ENCODE measurements around the gene TMBIM1. TPM values are rescaled to one million over a fixed set of nuclear protein-coding genes. Genes with fewer than 3 reads are reported as not detected.

TMBIM1 gene
- total RNA-seq, 1 donor from 2014 or later = 300 TPM

DNA sequence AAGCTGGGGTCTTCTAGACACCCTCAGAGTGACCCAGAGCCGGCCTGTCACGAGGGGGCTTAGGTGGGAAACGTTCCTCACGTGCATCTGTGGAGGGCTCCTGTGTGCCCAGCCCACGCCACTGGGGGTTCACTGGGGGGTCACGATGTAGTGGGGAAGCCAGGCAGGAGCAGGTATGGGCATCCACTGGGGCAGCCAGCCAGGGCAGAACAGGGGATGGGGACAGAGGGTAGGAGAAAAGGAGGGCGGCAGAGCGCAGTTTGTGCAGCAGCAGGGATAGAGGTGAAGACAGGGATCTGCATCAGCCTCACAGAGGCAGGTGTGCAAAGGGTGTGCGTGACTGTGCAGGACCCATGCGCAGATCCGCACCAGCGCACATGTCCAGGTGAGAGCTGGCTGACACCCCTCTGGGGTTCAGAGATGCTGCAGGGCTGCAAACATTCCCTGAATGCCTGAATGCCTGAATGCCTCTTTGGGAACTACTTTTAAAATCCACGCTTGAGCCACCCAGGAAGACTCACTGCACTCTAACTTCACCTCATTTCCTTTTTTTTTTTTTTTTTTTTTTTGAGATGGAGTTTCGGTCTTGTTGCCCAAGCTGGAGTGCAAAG lies 11.9 kb downstream of the TMBIM1 start:
- intact Hi-C loops (cut with DNase I) = no loop called here
- Histone ChIP-seq H3K9me3 (no peaks in the 10 kb centered on the region), H3K27ac (no peak overlapping the region), H3K4me3 (no peak overlapping the region), H3K36me3 (peaks cover 90% of the 10 kb centered on the region), H3K27me3 (ENCODE audit: low read depth) (no peaks in the 10 kb centered on the region), H3K4me1 (peaks cover 38% of the 10 kb centered on the region)
- DNase-seq (no peak), ATAC-seq (no peak)
- TF ChIP-seq, protein P1, sequence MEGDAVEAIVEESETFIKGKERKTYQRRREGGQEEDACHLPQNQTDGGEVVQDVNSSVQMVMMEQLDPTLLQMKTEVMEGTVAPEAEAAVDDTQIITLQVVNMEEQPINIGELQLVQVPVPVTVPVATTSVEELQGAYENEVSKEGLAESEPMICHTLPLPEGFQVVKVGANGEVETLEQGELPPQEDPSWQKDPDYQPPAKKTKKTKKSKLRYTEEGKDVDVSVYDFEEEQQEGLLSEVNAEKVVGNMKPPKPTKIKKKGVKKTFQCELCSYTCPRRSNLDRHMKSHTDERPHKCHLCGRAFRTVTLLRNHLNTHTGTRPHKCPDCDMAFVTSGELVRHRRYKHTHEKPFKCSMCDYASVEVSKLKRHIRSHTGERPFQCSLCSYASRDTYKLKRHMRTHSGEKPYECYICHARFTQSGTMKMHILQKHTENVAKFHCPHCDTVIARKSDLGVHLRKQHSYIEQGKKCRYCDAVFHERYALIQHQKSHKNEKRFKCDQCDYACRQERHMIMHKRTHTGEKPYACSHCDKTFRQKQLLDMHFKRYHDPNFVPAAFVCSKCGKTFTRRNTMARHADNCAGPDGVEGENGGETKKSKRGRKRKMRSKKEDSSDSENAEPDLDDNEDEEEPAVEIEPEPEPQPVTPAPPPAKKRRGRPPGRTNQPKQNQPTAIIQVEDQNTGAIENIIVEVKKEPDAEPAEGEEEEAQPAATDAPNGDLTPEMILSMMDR (IDR thresholded peaks at IDR 0.05) = no peak

DNA sequence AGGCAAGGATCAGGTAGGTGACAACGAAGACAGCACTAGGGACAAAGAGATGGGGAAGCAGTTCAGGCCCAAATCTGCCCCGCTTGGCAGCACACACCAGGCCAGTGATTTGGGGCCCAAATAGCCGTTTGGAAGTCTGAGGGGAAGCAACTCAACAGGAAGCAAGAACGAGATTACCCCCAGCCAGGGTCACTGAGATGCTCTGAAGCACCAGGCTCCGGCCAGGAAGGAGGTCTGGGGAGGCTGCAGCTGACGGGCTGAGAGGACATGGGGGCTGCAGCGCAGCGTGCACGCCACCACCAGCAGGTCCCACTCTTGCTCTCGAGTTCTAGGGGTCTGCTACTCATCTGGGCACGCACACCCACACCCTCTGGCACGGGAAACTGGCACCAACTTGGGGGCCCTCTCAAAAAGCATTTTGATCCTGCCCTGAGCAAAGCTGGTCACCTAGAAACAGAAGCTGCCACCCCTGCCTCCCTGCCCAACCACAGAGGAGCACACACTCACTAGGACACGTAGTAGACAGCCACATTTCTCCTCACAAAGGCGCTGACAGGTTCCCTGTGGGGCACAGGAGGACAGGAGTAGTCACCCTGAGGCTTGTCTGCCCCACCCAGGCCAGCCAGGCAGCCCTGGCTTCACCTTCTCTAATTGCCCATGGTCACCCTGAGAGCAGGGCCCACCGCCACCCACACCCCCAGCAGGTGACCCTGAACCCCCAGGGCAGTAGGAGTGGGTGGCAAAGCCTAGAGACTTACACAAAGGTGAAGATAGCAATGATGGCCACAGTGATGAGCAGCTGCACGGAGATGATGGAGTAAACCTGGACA lies 13.6 kb downstream of the TMBIM1 start:
- Histone ChIP-seq H3K9me3 (no peaks in the 10 kb centered on the region), H3K36me3 (peaks cover 99% of the 10 kb centered on the region), H3K27ac (no peak overlapping the region), H3K4me3 (no peak overlapping the region), H3K4me1 (peaks cover 23% of the 10 kb centered on the region), H3K27me3 (ENCODE audit: low read depth) (no peaks in the 10 kb centered on the region)
- DNase-seq (no peak), ATAC-seq (no peak)
- intact Hi-C loops (cut with DNase I) = no loop called here
- TF ChIP-seq, protein P1 (IDR thresholded peaks at IDR 0.05) = no peak

DNA sequence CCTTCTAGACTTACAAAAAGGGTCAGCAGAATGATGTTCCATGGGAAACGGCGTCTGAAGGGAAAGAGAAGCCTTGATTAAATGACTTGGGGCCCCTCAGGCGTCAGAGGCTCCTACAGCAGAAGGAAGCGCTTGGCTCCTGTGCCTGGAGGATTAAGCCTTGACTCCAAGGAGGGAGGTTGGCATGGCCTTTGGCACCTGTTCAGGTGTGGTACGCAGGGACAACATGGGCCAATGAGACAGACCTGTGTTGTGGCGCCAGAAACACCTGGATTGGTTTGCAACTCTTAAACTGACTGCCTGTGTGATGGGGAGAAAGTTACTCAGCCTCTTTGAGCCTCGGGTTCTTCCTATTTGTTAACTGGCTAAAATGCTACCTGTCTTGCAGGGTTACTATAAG lies 14.4 kb downstream of the TMBIM1 start:
- Histone ChIP-seq H3K27me3 (ENCODE audit: low read depth) (no peaks in the 10 kb centered on the region), H3K36me3 (peaks cover 99% of the 10 kb centered on the region), H3K4me3 (no peak overlapping the region), H3K27ac (no peak overlapping the region), H3K9me3 (no peaks in the 10 kb centered on the region), H3K4me1 (peaks cover 23% of the 10 kb centered on the region)
- DNase-seq (no peak), ATAC-seq (no peak)
- intact Hi-C loops (cut with DNase I) = no loop called here
- TF ChIP-seq, protein P1 (IDR thresholded peaks at IDR 0.05) = no peak

DNA sequence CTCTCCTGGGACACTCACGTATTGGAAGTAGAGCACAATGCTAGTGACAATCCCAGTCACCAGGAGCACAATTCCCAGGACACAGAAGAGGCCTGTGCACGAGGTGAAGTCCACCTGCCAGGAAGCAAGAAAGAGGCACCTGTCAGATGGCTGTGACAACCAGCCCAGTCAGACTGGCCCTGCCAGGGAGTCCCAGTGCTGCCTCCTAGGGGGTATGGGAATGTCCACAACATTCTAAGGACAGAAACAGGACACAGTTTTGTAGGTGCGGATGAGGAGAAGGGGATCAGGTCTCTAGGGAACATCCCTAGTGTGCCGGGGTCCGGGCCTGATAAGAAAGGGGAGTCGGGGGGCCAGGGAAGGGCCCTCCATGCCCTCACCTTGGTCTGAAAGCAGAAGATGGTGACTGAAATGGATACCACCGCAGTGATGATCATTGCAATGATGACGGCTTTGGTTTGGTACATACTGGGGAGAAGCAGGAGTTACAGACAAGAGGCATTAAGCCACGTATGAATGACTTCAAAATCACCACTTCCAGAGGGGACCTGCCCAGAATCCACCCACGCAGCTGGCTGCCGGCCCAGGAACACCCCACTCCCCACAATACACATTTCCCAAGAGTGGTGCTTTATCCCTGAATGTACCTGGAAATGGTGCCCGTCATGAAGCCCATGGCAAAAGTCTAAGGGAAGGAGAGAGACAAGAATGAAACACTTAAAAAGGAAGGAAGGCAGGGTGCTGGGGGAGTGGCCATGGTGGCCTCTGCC lies 15.1 kb downstream of the TMBIM1 start:
- H3K27ac ChIP-seq = no peak overlapping the region

More for the DNA sequence above, 15.1 kb downstream of the TMBIM1 start:
- Histone ChIP-seq H3K4me3 (no peak overlapping the region), H3K9me3 (no peaks in the 10 kb centered on the region), H3K27me3 (ENCODE audit: low read depth) (no peaks in the 10 kb centered on the region), H3K4me1 (peaks cover 23% of the 10 kb centered on the region), H3K36me3 (peaks cover 96% of the 10 kb centered on the region)
- ATAC-seq = no peak
- intact Hi-C loops (cut with DNase I) = no loop called here
- DNase-seq = peak; percentile 22
- TF ChIP-seq, protein P1 (IDR thresholded peaks at IDR 0.05) = no peak

All from lower lobe of right lung (tissue), 2 donors.